GM18526 (cell line): ENCODE data around the gene LY6G6D.

Experiments
- POLR2A ChIP-seq: IDR thresholded peaks from 3 replicates; pipeline ENCODE4 v1.6.1; 2011; ENCODE audit not compliant: insufficient read length; ENCODE audit errors: extremely low read depth

Gene LY6G6D

GRCh38 chr6:31734821-31735406 lies 19.8 kb downstream of the LY6G6D start:
- peak; percentile 34 for TF ChIP-seq POLR2A

GRCh38 chr6:31736021-31736767 lies 21.0 kb downstream of the LY6G6D start, which contains the start of gene CLIC1:
TSS of gene CLIC1 (minus strand) at chr6:31736530. CDS start at chr6:31736300, 230 bp downstream.
- TF ChIP-seq POLR2A = peak; percentile 88

GRCh38 chr6:31736768-31737314 lies 21.7 kb downstream of the LY6G6D start:
- no peak for TF ChIP-seq POLR2A

DNA sequence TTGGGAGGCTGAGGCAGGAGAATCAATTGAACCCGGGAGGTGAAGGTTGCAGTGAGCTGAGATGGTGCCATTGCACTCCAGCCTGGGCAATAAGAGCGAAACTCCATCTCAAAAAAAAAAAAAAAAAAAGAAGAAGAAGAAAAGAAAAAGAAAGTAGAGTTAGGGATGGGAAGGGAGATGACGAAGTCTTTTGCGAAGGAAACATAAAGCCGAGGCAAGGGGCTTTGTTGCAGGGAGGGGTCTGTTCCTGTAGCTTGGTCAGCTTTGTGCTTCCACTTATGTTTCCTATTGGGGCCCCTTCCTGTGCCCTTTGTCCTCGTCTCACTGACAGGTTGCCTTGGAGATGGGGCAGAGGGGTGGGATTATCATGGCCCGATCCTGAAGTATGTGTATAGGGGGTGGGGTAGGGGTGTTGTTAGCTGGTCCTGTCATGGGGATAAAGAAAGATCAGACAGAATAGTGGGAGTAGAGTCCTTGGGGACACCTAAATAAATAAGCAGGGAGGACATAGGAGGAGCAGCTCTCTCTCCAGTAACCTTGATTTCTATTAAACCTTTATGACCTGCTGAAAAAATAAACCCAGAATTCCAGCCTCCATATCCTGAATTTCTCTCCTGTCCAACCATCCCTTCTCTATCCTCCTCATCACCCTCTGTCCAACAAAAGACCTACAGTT lies 22.3 kb downstream of the LY6G6D start:
- TF ChIP-seq POLR2A = no peak

DNA sequence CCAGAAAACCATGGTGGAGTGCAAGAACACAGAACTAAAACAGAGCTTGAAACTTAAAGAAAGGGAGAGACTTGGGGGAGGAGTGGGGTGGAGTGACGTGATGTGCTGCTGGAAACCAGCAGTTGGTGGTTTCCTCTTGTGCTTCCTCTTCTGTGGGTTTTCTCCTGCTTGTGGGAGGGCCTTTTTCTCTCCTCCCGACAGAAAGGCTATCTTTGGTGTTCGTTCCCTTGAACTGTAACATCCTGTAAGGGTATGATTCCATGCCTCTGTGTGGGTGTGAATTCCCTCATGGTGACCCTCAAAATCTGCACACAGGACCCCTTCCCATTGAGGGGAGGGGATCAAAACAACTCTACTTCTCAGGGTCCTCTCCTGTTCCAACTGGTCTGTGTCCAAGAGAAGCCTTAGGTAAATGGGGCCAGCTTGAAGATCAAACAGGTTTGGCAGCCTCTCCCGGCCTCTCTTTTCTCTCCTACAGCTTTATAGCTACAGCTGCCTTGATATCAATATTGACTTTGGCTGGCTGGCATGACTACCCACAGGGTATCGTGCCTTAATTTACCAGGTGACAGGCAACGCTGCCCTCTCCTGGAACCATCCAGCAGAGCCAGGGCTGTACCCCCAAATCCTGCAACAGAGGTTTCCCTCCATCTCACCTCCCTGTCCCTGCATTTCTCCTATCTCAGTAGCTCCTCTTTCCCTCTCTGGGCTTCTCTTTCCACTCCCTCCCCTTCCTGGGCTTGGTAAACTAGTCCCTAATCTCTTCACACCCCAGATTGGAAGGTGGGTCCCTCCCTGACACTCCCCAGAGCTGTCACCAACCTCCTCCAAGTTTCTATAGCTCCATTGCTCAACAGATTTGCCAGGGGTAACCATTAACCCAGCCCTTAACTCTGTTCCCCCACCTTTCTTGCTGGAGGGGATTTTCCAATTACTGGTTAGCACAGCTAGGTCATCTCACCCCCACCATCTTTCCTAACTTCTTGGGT lies 23.1 kb downstream of the LY6G6D start:
- peak; percentile 47 for TF ChIP-seq POLR2A

GRCh38 chr6:31739639-31740396 lies 24.7 kb downstream of the LY6G6D start, which contains the start of gene MSH5:
TSS of gene MSH5 (plus strand) at chr6:31740005. CDS start at chr6:31740467, 462 bp downstream.
- peak; percentile 54 for TF ChIP-seq POLR2A

DNA sequence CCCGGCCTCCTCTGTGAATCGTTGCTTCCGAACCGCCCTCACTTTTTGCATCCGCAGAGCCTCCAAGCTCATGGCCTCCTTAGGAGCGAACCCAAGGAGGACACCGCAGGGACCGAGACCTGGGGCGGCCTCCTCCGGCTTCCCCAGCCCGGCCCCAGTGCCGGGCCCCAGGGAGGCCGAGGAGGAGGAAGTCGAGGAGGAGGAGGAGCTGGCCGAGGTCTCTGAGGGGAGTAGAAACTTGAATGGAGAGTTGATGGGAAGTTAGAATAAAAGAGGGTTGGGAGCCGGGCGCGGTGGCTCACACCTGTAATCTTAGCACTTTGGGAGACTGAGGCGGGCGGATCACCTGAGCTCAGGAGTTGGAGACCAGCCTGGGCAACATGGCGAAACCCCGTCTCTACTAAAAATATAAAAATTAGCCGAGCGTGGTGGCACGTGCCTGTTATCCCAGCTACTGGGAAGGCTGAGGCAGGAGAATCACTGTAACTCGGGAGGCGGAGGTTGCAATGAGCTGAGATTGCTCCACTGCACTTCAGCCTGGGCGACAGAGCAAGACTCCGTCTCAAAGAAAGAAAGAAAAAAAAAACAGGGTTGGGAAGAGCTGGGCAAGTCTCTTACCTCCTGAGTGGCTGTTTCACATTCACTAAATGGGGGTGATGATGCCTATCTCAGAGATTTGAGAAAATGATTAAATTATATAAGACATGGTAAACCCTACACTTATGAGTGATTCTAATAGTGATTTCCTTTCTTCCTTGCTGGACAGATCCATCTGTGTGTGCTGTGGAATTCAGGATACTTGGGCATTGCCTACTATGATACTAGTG lies 25.5 kb downstream of the LY6G6D start:
- no peak for TF ChIP-seq POLR2A

DNA sequence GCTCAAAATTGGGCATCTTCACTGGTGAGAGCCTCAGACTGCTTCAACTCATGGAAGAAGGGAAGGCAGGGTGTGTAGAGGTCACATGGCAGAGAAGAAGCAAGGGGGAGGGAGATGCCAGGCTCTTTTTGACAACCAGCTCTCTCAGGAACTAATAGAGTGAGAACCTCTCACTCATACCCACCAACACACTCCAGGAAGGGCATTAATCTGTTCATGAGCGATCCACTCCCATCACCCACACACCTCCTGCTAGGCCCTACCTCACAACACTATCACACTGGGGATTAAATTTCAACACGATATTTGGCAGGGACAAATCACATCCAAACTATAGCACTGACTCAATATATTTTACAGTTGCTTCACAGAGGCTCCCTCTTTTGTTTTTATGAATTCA lies 26.7 kb downstream of the LY6G6D start:
- no peak for TF ChIP-seq POLR2A

- no peak for TF ChIP-seq POLR2A
These were observed 27.7 kb downstream of the LY6G6D start for GRCh38 chr6:31742894-31743293.

- no peak for TF ChIP-seq POLR2A
These were observed 29.3 kb downstream of the LY6G6D start for GRCh38 chr6:31744422-31744821.

DNA sequence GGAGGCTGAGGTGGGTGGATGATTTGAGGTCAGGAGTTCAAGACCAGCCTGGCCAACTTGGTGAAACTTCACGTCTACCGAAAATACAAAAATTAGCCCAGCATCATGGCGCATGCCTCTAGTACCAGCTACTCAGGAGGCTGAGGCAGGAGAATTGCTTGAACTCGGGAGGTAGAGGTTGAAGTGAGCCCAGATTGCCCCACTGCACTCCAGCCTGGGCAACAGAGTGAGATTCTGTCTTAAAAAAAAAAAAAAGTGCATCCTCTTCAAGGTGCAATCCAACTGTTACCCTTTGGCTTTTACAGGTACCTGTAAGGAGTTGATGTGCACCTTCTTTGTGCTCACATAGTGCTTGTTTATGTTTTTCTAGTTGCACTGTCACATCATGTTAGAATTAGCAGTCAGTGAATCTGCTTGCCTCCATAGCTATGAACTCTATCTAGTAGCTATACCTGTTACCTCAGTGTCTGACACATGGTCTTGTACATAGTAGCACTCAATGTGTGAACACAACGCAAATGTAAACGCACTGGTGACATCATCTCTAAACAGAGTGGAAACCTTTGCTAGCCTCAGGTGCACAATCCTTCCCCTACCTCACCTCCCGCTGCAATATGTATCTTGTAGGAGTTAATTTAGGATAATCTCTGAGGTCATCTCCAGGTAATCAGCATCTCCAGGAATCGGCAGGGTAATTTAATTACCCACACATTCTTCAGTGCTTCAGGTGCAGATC lies 34.3 kb downstream of the LY6G6D start:
- TF ChIP-seq POLR2A = no peak

DNA sequence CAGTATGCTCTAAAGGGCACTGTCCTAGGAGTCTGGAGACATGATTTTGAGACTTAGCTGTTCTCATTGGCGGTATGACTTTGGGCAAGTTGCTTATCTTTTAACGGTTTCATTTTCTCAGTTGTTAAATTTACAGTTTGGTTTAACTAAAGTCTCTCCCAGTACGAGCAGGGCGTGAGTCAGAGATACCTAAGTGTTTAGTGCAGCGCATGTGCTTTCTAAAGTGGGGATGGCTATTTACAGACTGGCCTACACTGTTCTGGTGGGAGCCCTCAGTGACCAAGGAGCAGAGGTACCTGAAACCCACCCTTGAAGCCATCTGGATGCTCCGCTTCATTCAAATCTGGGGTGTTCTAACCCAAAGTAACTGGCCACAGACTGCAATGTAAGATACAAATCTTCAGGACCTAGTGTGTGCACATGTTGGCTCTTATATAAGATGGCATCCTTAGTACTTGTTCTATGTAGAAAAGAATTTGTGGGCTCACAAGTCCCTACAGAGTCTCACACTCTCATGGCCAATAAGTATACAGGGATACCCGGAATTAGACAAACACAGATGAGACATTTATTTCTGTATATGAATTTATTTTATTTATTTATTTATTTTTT lies 35.4 kb downstream of the LY6G6D start:
- TF ChIP-seq POLR2A = no peak
